Neural progenitor cell (in vitro differentiated cells): ENCODE measurements around the gene OPN3. TPM values are rescaled to one million over a fixed set of nuclear protein-coding genes. Genes with fewer than 3 reads are reported as not detected.

Experiments
- DNase-seq: peaks from one replicate; pipeline ENCODE4 v3.0.0-alpha.2; 2016; ENCODE audit warnings: low spot score
- H2AFZ ChIP-seq: fragments of 200-600 bp; sonication (generic); replicated peaks from 2 replicates; pipeline ENCODE4 v1.6.1; 2016; ENCODE audit warnings: antibody characterized with exemption
- H3F3A ChIP-seq: fragments of 200-600 bp; sonication (generic); 2 replicates; pipeline ENCODE4 v1.6.1; 2016; ENCODE audit warnings: antibody characterized with exemption, low read depth
- H3K27ac ChIP-seq: fragments of 200-600 bp; sonication (generic); 2 replicates; pipeline ENCODE4 v1.5.1; 2016; ENCODE audit warnings: mild to moderate bottlenecking
- H3K27me3 ChIP-seq: fragments of 200-600 bp; sonication (generic); 2 replicates; pipeline ENCODE4 v1.6.1; 2016; ENCODE audit warnings: mild to moderate bottlenecking, moderate library complexity
- H3K36me3 ChIP-seq: fragments of 200-600 bp; sonication (generic); 2 replicates; pipeline ENCODE4 v1.5.1; 2016
- H3K4me1 ChIP-seq: fragments of 200-600 bp; sonication (generic); 2 replicates; pipeline ENCODE4 v1.6.1; 2016; ENCODE audit warnings: mixed run types
- H3K4me2 ChIP-seq: fragments of 200-600 bp; sonication (generic); 2 replicates; pipeline ENCODE4 v1.6.1; 2016
- H3K4me3 ChIP-seq: fragments of 200-600 bp; sonication (generic); 2 replicates; pipeline ENCODE4 v1.5.1; 2016
- H3K79me2 ChIP-seq: fragments of 200-600 bp; sonication (generic); 2 replicates; pipeline ENCODE4 v1.6.1; 2016; ENCODE audit warnings: low read depth
- H3K9ac ChIP-seq: fragments of 200-600 bp; sonication (generic); 2 replicates; pipeline ENCODE4 v1.6.1; 2016
- H3K9me3 ChIP-seq: fragments of 200-600 bp; sonication (generic); 2 replicates; pipeline ENCODE4 v1.5.1; 2016; ENCODE audit warnings: low read depth
- H4K20me1 ChIP-seq: fragments of 200-600 bp; sonication (generic); 2 replicates; pipeline ENCODE4 v1.6.1; 2016; ENCODE audit warnings: low read depth
- H3K27ac Mint-ChIP-seq: 3 replicates; pipeline ENCODE4 v1.8.0; 2021; ENCODE audit warnings: mixed read lengths
- H3K27me3 Mint-ChIP-seq: 2 replicates; pipeline ENCODE4 v1.8.0; 2022; ENCODE audit warnings: low read depth, mild to moderate bottlenecking, inconsistent platforms, moderate library complexity, mixed read lengths; ENCODE audit not compliant: insufficient read depth
- H3K36me3 Mint-ChIP-seq: 3 replicates; pipeline ENCODE4 v1.8.0; 2021; ENCODE audit warnings: mixed read lengths
- H3K4me1 Mint-ChIP-seq: 3 replicates; pipeline ENCODE4 v1.8.0; 2021; ENCODE audit warnings: mixed read lengths
- H3K4me3 Mint-ChIP-seq: 3 replicates; pipeline ENCODE4 v1.8.0; 2021; ENCODE audit warnings: mild to moderate bottlenecking, moderate library complexity, mixed read lengths
- H3K9me3 Mint-ChIP-seq: 3 replicates; pipeline ENCODE4 v1.8.0; 2020; ENCODE audit warnings: mixed read lengths
- EZH2 ChIP-seq: fragments of 200-600 bp; sonication (generic); IDR thresholded peaks from 2 replicates; pipeline ENCODE4 v1.6.1; 2017; ENCODE audit warnings: antibody characterized with exemption, mild to moderate bottlenecking, moderate library complexity
- EZH2phosphoT487 ChIP-seq: fragments of 200-600 bp; sonication (generic); IDR thresholded peaks from 2 replicates; pipeline ENCODE4 v1.6.1; 2017; ENCODE audit warnings: antibody characterized with exemption
- total RNA-seq: library from RNA; depleted of rRNA; stranded (reverse); fragments of >200 nt; gene quantifications from 2 replicates; pipeline ENCODE4 v1.2.3, GENCODE V29; 2015; ENCODE audit warnings: low replicate concordance
- TF ChIP-seq, protein P1 (sequence below): fragments of 200-600 bp; sonication (generic); IDR thresholded peaks from 2 replicates; pipeline ENCODE4 v1.5.1; 2017; ENCODE audit warnings: antibody characterized with exemption, mild to moderate bottlenecking

OPN3 gene
- total RNA-seq, 1 donor from 2014 or later = 53.5 TPM

DNA sequence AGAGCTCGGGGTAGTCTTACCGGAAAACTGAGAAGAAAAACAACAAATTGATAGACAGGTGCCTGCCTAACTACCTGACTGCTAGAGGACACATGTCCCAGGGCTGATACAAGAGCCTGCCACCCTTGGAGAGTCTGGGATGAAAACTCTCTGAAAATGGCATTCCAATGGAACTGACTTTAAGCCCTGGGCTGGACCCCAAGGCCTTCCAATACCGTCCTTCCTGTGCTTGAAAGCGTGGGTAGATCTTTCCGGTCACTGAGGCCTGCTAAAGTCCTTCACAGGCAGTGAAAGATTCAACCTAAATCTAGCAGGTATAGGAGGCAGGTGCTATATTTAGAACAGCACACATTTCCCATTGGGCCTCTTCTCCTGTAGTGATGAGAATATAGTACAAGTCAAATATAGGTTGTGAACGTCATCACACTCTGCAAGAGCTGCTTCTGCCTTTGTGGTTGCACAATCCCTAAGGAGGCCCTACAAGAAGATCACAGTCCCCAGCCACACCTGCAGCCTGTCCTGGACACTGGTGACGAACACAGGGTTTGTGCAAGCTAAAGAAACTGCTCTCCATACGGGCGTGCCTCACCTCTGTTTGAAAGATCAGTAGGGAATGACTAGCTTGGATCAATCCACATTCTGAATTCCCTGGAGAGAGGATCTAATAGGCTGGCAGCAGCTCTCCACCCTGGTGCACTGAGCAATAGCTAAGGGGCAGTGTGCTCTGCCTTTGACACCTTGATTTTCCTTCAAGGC, 876 bp upstream of the OPN3 start:
- H3K27ac ChIP-seq = no peak overlapping the region
- peaks cover 18% of the 10 kb centered on the region for H3K4me1 ChIP-seq
- H4K20me1 ChIP-seq = peaks cover 24% of the 10 kb centered on the region
- Mint-ChIP-seq H3K9me3 (peaks cover 23% of the 10 kb centered on the region), H3K36me3 (peaks cover 25% of the 10 kb centered on the region), H3K27ac (peak overlapping the region; percentile 52), H3K27me3 (peaks cover 5% of the 10 kb centered on the region), H3K4me1 (peaks cover 22% of the 10 kb centered on the region), H3K4me3 (peak overlapping the region; percentile 87)
- no peaks in the 10 kb centered on the region for H3K36me3 ChIP-seq
- peak overlapping the region; percentile 78 for H2AFZ ChIP-seq
- peak overlapping the region; percentile 82 for H3K4me3 ChIP-seq
- H3K9me3 ChIP-seq = no peaks in the 10 kb centered on the region
- H3K79me2 ChIP-seq = peaks cover 34% of the 10 kb centered on the region
- TF ChIP-seq EZH2 (no peak), EZH2phosphoT487 (no peak)
- H3K4me2 ChIP-seq = peak overlapping the region; percentile 65
- no peaks in the 10 kb centered on the region for H3K27me3 ChIP-seq
- H3F3A ChIP-seq = no peaks in the 10 kb centered on the region
- DNase-seq = no peak
- no peak overlapping the region for H3K9ac ChIP-seq

DNA sequence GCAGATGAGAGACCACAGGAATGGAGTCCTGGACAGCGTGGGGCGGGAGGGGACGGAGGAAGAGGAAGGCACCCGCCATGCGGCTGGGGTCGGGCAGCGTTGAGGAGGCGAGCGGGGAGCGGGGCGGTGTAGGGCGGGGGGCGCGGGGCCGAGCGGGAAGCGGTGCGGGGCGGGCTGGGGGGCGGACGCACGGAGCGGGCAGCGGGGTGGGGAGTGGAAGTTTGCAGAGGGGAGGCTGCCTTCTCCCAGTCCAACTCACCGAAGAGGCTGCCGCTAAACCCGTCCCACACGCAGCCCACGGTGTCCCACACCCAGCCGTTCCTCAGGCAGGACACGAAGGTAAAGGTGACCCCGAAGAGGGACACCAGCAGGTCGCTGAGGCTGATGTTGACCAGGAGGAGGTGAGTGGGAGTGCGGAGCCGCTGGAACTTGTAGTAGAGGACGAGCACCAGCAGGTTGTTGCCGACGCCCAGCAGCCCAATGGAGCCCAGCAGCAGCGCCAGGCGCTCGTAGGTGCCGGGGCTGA, 483 bp downstream of the OPN3 start:
- H3K4me1 Mint-ChIP-seq = peaks cover 22% of the 10 kb centered on the region
- peak overlapping the region; percentile 38 for H3K9ac ChIP-seq
- TF ChIP-seq EZH2 (no peak), EZH2phosphoT487 (no peak)
- TF ChIP-seq, protein P1, sequence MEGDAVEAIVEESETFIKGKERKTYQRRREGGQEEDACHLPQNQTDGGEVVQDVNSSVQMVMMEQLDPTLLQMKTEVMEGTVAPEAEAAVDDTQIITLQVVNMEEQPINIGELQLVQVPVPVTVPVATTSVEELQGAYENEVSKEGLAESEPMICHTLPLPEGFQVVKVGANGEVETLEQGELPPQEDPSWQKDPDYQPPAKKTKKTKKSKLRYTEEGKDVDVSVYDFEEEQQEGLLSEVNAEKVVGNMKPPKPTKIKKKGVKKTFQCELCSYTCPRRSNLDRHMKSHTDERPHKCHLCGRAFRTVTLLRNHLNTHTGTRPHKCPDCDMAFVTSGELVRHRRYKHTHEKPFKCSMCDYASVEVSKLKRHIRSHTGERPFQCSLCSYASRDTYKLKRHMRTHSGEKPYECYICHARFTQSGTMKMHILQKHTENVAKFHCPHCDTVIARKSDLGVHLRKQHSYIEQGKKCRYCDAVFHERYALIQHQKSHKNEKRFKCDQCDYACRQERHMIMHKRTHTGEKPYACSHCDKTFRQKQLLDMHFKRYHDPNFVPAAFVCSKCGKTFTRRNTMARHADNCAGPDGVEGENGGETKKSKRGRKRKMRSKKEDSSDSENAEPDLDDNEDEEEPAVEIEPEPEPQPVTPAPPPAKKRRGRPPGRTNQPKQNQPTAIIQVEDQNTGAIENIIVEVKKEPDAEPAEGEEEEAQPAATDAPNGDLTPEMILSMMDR = no peak
- H3K4me1 ChIP-seq = peaks cover 18% of the 10 kb centered on the region
- peak; percentile 67 for DNase-seq
- H3K27me3 ChIP-seq = no peaks in the 10 kb centered on the region
- H2AFZ ChIP-seq = peak overlapping the region; percentile 91
- H3K4me3 ChIP-seq = peak overlapping the region; percentile 82
- H3K79me2 ChIP-seq = peaks cover 48% of the 10 kb centered on the region
- H3K27ac Mint-ChIP-seq = peak overlapping the region; percentile 92
- H3K9me3 ChIP-seq = no peaks in the 10 kb centered on the region
- H3K36me3 Mint-ChIP-seq = peaks cover 38% of the 10 kb centered on the region
- peak overlapping the region; percentile 97 for H3K4me2 ChIP-seq
- H3K9me3 Mint-ChIP-seq = peaks cover 32% of the 10 kb centered on the region
- peak overlapping the region; percentile 91 for H3K4me3 Mint-ChIP-seq
- peaks cover 2% of the 10 kb centered on the region for H3K27me3 Mint-ChIP-seq
- H3K36me3 ChIP-seq = peaks cover 7% of the 10 kb centered on the region
- H3K27ac ChIP-seq = peak overlapping the region; percentile 80
- no peaks in the 10 kb centered on the region for H3F3A ChIP-seq
- H4K20me1 ChIP-seq = peaks cover 24% of the 10 kb centered on the region

DNA sequence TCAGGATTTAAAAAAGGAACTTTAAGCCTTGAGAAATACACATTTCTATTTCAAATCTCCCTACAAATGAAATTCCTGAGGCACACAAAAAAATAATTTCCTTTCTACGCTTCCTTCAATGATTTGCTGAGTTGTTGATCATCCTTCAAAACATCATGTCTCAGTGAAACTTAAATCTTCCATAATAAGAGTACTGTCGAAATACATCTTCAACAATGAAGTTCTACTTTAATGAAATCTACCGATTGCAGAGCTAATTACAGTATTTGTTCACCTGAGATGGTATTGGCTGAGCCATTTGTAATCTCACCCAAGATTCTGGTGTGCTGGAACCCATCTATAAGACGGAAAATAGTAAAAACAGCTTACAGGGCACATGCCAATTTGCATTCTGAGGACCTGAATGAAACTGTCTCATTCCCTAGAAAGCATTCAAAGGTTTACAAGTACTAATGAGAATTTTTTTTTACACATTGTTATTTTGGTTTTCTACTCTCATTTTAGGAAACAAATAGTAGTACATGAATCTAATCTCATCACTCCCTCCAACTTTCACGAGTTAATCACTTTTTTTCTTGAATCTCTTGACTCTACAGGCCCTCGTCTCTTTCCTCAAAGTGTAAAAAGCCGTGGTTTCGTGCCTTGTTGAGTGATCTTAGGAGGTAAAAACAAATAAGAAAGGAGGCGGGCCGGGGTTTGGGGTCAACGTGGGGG, 1.1 kb downstream of the OPN3 start:
- Histone ChIP-seq H3K36me3 (peaks cover 7% of the 10 kb centered on the region), H3F3A (no peaks in the 10 kb centered on the region), H3K4me1 (peaks cover 18% of the 10 kb centered on the region), H3K9ac (peak overlapping the region; percentile 38), H3K27ac (no peak overlapping the region), H2AFZ (peak overlapping the region; percentile 91), H3K79me2 (peaks cover 54% of the 10 kb centered on the region), H4K20me1 (peaks cover 24% of the 10 kb centered on the region), H3K4me2 (peak overlapping the region; percentile 97), H3K9me3 (no peaks in the 10 kb centered on the region), H3K27me3 (no peaks in the 10 kb centered on the region), H3K4me3 (peak overlapping the region; percentile 82)
- Mint-ChIP-seq H3K9me3 (peaks cover 36% of the 10 kb centered on the region), H3K4me1 (peaks cover 22% of the 10 kb centered on the region), H3K36me3 (peaks cover 44% of the 10 kb centered on the region), H3K4me3 (peak overlapping the region; percentile 91), H3K27me3 (peaks cover 2% of the 10 kb centered on the region), H3K27ac (peak overlapping the region; percentile 92)
- no peak for DNase-seq
- TF ChIP-seq EZH2phosphoT487 = no peak
- TF ChIP-seq EZH2 = no peak

DNA sequence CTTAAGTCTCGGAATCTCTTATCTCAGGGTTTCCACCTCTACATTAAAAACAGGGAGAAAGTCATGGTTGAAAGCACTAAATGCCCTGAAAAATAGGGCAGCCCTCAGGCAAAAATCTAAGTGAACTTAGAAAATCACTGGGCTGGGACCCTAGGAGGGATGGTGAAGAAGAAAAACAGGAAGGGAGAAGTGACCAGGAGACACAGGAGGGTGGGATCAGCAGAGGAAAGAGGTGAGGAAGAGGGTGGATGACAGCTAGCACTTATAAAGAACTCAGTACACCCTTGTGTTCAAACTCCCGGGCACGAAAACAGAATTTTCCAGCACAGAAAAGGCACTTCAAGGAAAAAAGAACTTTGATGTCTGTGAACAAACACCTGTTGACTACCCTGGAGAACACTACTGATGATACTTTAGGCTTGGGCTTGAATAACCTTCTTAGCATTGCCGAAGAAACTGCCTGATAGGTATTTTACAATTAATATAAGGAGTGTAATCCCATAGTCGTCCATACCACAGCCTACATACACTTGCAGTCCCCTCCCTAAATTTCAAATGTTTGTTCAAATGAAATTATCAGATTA, 2.0 kb downstream of the OPN3 start:
- H4K20me1 ChIP-seq = peaks cover 24% of the 10 kb centered on the region
- Mint-ChIP-seq H3K36me3 (peaks cover 50% of the 10 kb centered on the region), H3K4me3 (peak overlapping the region; percentile 91), H3K27me3 (peaks cover 2% of the 10 kb centered on the region), H3K9me3 (peaks cover 37% of the 10 kb centered on the region), H3K4me1 (peaks cover 22% of the 10 kb centered on the region), H3K27ac (no peak overlapping the region)
- no peaks in the 10 kb centered on the region for H3F3A ChIP-seq
- H3K27ac ChIP-seq = no peak overlapping the region
- no peak for TF ChIP-seq EZH2phosphoT487
- no peak for TF ChIP-seq EZH2
- TF ChIP-seq, protein P1 = no peak
- H3K9me3 ChIP-seq = no peaks in the 10 kb centered on the region
- peaks cover 7% of the 10 kb centered on the region for H3K36me3 ChIP-seq
- peak overlapping the region; percentile 97 for H3K4me2 ChIP-seq
- no peak overlapping the region for H2AFZ ChIP-seq
- DNase-seq = no peak
- H3K4me1 ChIP-seq = peaks cover 18% of the 10 kb centered on the region
- peaks cover 63% of the 10 kb centered on the region for H3K79me2 ChIP-seq
- H3K27me3 ChIP-seq = no peaks in the 10 kb centered on the region
- H3K4me3 ChIP-seq = peak overlapping the region; percentile 82
- no peak overlapping the region for H3K9ac ChIP-seq
